Measurements from ENCODE around the gene KRTAP9-3.
"Not testable (repeated sequence)": the region's sequence is repeated elsewhere in the genome, so short reads cannot be mapped to it uniquely, and the experiment has no call there.

- TF ChIP-seq YY1 (IDR thresholded peaks at IDR 0.05; ENCODE audit: low read depth); TAF1 (IDR thresholded peaks at IDR 0.05; ENCODE audit: low read depth); EP300 (IDR thresholded peaks at IDR 0.05; ENCODE audit: borderline replicate concordance); RAD21 (IDR thresholded peaks at IDR 0.05; ENCODE audit: low read depth); NFIC (IDR thresholded peaks at IDR 0.05); FOXM1 (IDR thresholded peaks at IDR 0.05; ENCODE audit: borderline replicate concordance, low read depth); CEBPB (IDR thresholded peaks at IDR 0.05); EGR1 (IDR thresholded peaks at IDR 0.05): not testable (repeated sequence)
- TF ChIP-seq TCF12 (IDR thresholded peaks at IDR 0.05; ENCODE audit: low read depth): peak; percentile 82
- TF ChIP-seq, protein P1, sequence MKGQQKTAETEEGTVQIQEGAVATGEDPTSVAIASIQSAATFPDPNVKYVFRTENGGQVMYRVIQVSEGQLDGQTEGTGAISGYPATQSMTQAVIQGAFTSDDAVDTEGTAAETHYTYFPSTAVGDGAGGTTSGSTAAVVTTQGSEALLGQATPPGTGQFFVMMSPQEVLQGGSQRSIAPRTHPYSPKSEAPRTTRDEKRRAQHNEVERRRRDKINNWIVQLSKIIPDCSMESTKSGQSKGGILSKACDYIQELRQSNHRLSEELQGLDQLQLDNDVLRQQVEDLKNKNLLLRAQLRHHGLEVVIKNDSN (IDR thresholded peaks at IDR 0.05): not testable (repeated sequence)
- TF ChIP-seq, protein P2, sequence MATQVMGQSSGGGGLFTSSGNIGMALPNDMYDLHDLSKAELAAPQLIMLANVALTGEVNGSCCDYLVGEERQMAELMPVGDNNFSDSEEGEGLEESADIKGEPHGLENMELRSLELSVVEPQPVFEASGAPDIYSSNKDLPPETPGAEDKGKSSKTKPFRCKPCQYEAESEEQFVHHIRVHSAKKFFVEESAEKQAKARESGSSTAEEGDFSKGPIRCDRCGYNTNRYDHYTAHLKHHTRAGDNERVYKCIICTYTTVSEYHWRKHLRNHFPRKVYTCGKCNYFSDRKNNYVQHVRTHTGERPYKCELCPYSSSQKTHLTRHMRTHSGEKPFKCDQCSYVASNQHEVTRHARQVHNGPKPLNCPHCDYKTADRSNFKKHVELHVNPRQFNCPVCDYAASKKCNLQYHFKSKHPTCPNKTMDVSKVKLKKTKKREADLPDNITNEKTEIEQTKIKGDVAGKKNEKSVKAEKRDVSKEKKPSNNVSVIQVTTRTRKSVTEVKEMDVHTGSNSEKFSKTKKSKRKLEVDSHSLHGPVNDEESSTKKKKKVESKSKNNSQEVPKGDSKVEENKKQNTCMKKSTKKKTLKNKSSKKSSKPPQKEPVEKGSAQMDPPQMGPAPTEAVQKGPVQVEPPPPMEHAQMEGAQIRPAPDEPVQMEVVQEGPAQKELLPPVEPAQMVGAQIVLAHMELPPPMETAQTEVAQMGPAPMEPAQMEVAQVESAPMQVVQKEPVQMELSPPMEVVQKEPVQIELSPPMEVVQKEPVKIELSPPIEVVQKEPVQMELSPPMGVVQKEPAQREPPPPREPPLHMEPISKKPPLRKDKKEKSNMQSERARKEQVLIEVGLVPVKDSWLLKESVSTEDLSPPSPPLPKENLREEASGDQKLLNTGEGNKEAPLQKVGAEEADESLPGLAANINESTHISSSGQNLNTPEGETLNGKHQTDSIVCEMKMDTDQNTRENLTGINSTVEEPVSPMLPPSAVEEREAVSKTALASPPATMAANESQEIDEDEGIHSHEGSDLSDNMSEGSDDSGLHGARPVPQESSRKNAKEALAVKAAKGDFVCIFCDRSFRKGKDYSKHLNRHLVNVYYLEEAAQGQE (IDR thresholded peaks at IDR 0.05; ENCODE audit: low read depth): not testable (repeated sequence)
- TF ChIP-seq, protein P3, sequence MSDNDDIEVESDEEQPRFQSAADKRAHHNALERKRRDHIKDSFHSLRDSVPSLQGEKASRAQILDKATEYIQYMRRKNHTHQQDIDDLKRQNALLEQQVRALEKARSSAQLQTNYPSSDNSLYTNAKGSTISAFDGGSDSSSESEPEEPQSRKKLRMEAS (IDR thresholded peaks at IDR 0.05): not testable (repeated sequence)
Measured at GRCh38 chr17:41189837-41190318, 42.4 kb upstream of the KRTAP9-3 start, which contains the start of gene KRTAP9-1.

Measured in Ishikawa (cell line).